ENCODE data around the gene TMEM63C.

DNA sequence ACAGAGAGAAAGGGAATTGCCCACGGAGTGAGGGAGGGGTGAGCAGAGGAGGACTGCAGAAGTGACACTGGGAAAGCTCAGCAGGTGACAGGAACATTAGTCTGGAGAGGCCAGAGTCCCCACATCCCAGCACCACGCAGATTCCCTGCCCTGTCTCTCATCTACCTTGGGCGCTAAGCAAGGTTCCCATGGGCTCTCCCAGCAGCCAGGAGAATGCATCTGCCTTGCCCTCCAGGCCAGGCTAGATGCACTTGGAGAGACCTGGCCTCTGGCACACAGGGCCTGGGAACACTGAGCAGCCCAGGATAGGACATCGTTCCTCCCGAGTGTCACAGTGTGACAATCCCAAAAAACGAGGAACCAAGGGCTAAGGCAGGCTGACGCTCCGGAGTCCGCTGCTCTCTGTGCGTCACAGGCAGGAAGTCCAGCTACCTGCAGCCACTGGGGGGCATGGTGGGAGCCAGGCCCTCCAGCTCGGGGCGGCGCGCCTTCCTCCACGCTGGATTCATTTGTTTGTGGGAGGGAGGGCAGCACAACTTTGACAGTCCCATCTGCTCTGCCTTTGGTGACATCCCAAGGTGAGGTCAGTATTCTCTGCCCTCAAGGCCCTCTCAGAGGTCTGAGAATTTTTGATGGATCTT is 94.8 kb downstream of the TMEM63C start:
- TF ChIP-seq, protein P1, sequence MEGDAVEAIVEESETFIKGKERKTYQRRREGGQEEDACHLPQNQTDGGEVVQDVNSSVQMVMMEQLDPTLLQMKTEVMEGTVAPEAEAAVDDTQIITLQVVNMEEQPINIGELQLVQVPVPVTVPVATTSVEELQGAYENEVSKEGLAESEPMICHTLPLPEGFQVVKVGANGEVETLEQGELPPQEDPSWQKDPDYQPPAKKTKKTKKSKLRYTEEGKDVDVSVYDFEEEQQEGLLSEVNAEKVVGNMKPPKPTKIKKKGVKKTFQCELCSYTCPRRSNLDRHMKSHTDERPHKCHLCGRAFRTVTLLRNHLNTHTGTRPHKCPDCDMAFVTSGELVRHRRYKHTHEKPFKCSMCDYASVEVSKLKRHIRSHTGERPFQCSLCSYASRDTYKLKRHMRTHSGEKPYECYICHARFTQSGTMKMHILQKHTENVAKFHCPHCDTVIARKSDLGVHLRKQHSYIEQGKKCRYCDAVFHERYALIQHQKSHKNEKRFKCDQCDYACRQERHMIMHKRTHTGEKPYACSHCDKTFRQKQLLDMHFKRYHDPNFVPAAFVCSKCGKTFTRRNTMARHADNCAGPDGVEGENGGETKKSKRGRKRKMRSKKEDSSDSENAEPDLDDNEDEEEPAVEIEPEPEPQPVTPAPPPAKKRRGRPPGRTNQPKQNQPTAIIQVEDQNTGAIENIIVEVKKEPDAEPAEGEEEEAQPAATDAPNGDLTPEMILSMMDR (IDR thresholded peaks at IDR 0.05), result no peak
- TF ChIP-seq POLR2A (IDR thresholded peaks at IDR 0.05), result no peak
